H1 (cell line): ENCODE results near the gene C1orf174.

Experiments used
- CEBPB ChIP-seq: IDR thresholded peaks from 2 replicates; pipeline ENCODE4 v1.6.1; 2012; ENCODE audit warnings: low read depth, low read length
- KDM1A ChIP-seq: fragments of 200-600, 300-600 bp; sonication (generic); IDR thresholded peaks from 2 replicates; pipeline ENCODE4 v1.7.1; 2016; ENCODE audit warnings: mild to moderate bottlenecking, low read length, borderline replicate concordance
- POLR2A ChIP-seq, 2 experiments: IDR thresholded peaks; 1 replicate in 1 of 2; 2 replicates in 1 of 2; pipeline ENCODE4 v1.6.1; 2011; ENCODE audit warnings: low read depth in 2 of 2, low read length in 2 of 2, mild to moderate bottlenecking in 2 of 2; ENCODE audit errors: control extremely low read depth in 1 of 2
- SIRT6 ChIP-seq: IDR thresholded peaks from one replicate; pipeline ENCODE4 v1.7.1; 2012; ENCODE audit warnings: low read length, inconsistent platforms
- TBP ChIP-seq: IDR thresholded peaks from 2 replicates; pipeline ENCODE4 v1.6.1; 2011; ENCODE audit warnings: low read depth, low read length, improper control_type of control experiment
- TF ChIP-seq, protein P1 (sequence below), 3 experiments: IDR thresholded peaks; 1 replicate in 2 of 3; 2 replicates in 1 of 3; pipeline versions ENCODE4 v1.5.1 to v1.6.1; 2011; ENCODE audit warnings: low read length in 3 of 3, mild to moderate bottlenecking in 3 of 3, inconsistent platforms in 2 of 3, low read depth in 1 of 3, moderate library complexity in 1 of 3; ENCODE audit not compliant: insufficient read depth in 1 of 3; ENCODE audit errors: control extremely low read depth in 1 of 3

- no peak for TF ChIP-seq POLR2A (IDR thresholded peaks at IDR 0.05; ENCODE audit: control extremely low read depth in 1 of 2, low read depth in 2 of 2, low read length in 2 of 2)
- no peak for TF ChIP-seq SIRT6
- TF ChIP-seq KDM1A: no peak
- TF ChIP-seq TBP: no peak
- TF ChIP-seq, protein P1, sequence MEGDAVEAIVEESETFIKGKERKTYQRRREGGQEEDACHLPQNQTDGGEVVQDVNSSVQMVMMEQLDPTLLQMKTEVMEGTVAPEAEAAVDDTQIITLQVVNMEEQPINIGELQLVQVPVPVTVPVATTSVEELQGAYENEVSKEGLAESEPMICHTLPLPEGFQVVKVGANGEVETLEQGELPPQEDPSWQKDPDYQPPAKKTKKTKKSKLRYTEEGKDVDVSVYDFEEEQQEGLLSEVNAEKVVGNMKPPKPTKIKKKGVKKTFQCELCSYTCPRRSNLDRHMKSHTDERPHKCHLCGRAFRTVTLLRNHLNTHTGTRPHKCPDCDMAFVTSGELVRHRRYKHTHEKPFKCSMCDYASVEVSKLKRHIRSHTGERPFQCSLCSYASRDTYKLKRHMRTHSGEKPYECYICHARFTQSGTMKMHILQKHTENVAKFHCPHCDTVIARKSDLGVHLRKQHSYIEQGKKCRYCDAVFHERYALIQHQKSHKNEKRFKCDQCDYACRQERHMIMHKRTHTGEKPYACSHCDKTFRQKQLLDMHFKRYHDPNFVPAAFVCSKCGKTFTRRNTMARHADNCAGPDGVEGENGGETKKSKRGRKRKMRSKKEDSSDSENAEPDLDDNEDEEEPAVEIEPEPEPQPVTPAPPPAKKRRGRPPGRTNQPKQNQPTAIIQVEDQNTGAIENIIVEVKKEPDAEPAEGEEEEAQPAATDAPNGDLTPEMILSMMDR (IDR thresholded peaks at IDR 0.05; ENCODE audit: control extremely low read depth in 1 of 3, insufficient read depth in 1 of 3, low read depth in 1 of 3, low read length in 3 of 3): no peak
- no peak for TF ChIP-seq CEBPB
These were observed 27.5 kb downstream of the C1orf174 start for GRCh38 chr1:3872546-3872945.
